SU-DHL-6 (cell line): Measurements from ENCODE around the gene C1QA.
A peak's percentile ranks its signal among the peaks of the same experiment; 100 is the strongest.

ENCODE experiments used
- H2AFZ ChIP-seq: fragments of 200-600 bp; sonication (generic); 2 replicates; pipeline ENCODE4 v1.6.1; 2014; ENCODE audit warnings: low read depth, mild to moderate bottlenecking, moderate library complexity, mixed read lengths, antibody characterized with exemption, low read length; ENCODE audit not compliant: severe bottlenecking
- H3F3A ChIP-seq: fragments of 200-600 bp; shearing (Covaris generic); 2 replicates; pipeline ENCODE4 v1.6.0; 2016; ENCODE audit warnings: antibody characterized with exemption, mild to moderate bottlenecking; ENCODE audit not compliant: insufficient read depth
- H3K27ac ChIP-seq: fragments of 200-600 bp; sonication (generic); 2 replicates; pipeline ENCODE4 v1.5.1; 2016; ENCODE audit warnings: low read depth, mild to moderate bottlenecking, low read length, moderate library complexity, mixed read lengths
- H3K27me3 ChIP-seq: fragments of 200-600 bp; sonication (generic), shearing (Covaris generic); 2 replicates; pipeline ENCODE4 v1.6.0; 2014; ENCODE audit warnings: mild to moderate bottlenecking, low read length
- H3K36me3 ChIP-seq: fragments of 200-600 bp; sonication (generic); 2 replicates; pipeline ENCODE4 v1.6.1; 2014; ENCODE audit warnings: mild to moderate bottlenecking, low read length, mixed read lengths
- H3K4me2 ChIP-seq: fragments of 300-600, 200-600 bp; shearing (Covaris generic), sonication (generic); 2 replicates; pipeline ENCODE4 v1.6.0; 2014; ENCODE audit warnings: low read length, low read depth, mild to moderate bottlenecking; ENCODE audit not compliant: poor library complexity, severe bottlenecking
- H3K4me3 ChIP-seq: fragments of 200-600 bp; sonication (generic); 2 replicates; pipeline ENCODE4 v1.5.1; 2014; ENCODE audit warnings: antibody characterized with exemption, low read length, mild to moderate bottlenecking, mixed read lengths; ENCODE audit not compliant: insufficient read depth, poor library complexity, severe bottlenecking
- H3K79me2 ChIP-seq: fragments of 200-600 bp; sonication (generic); 2 replicates; pipeline ENCODE4 v1.6.1; 2014; ENCODE audit warnings: mild to moderate bottlenecking, low read length, moderate library complexity; ENCODE audit not compliant: insufficient read depth
- H3K9ac ChIP-seq: fragments of 200-600 bp; sonication (generic); 2 replicates; pipeline ENCODE4 v1.7.0; 2014; ENCODE audit warnings: mild to moderate bottlenecking, low read length
- H3K9me2 ChIP-seq: fragments of 200-600 bp; sonication (generic); replicated peaks from 2 replicates; pipeline ENCODE4 v1.6.1; 2014; ENCODE audit warnings: low read length; ENCODE audit not compliant: insufficient read depth
- H3K9me3 ChIP-seq: fragments of 200-600 bp; sonication (generic); 2 replicates; pipeline ENCODE4 v1.6.1; 2014; ENCODE audit warnings: low read length, mixed read lengths; ENCODE audit not compliant: insufficient read depth
- H4K20me1 ChIP-seq: fragments of 200-600 bp; sonication (generic); 2 replicates; pipeline ENCODE4 v1.6.1; 2014; ENCODE audit warnings: low read depth, mild to moderate bottlenecking, antibody characterized with exemption, low read length, moderate library complexity, mixed read lengths
- CTCF ChIP-seq: fragments of 200-600 bp; sonication (generic); IDR thresholded peaks from one replicate; pipeline ENCODE4 v1.5.1; 2017; ENCODE audit warnings: antibody characterized with exemption, mild to moderate bottlenecking, low read length, moderate library complexity; ENCODE audit not compliant: insufficient read depth, poor library complexity, severe bottlenecking
- EZH2phosphoT487 ChIP-seq: fragments of 200-600 bp; sonication (generic), shearing (Covaris generic); conservative IDR thresholded peaks from 2 replicates; pipeline ENCODE4 v1.6.1; 2018; ENCODE audit warnings: mild to moderate bottlenecking, antibody characterized with exemption, low read length, moderate library complexity, mixed read lengths

C1QA gene

GRCh38 chr1:22670352-22670975 is 34.0 kb downstream of the C1QA start:
- no peaks in the 10 kb centered on the region for H4K20me1 ChIP-seq
- H2AFZ ChIP-seq, result no peak overlapping the region
- TF ChIP-seq EZH2phosphoT487 (no peak), CTCF (no peak)
- no peaks in the 10 kb centered on the region for H3K9me2 ChIP-seq
- H3K27me3 ChIP-seq, result no peaks in the 10 kb centered on the region
- no peaks in the 10 kb centered on the region for H3K79me2 ChIP-seq
- H3K4me3 ChIP-seq, result no peak overlapping the region
- no peaks in the 10 kb centered on the region for H3F3A ChIP-seq
- H3K4me2 ChIP-seq, result no peak overlapping the region
- H3K9ac ChIP-seq, result no peak overlapping the region
- no peaks in the 10 kb centered on the region for H3K9me3 ChIP-seq
- no peak overlapping the region for H3K27ac ChIP-seq
- H3K36me3 ChIP-seq, result no peaks in the 10 kb centered on the region

- no peak overlapping the region for H3K4me3 ChIP-seq
- H3K79me2 ChIP-seq, result no peaks in the 10 kb centered on the region
- H3F3A ChIP-seq, result no peaks in the 10 kb centered on the region
- TF ChIP-seq CTCF (no peak), EZH2phosphoT487 (no peak)
- no peaks in the 10 kb centered on the region for H3K9me3 ChIP-seq
- no peaks in the 10 kb centered on the region for H4K20me1 ChIP-seq
- no peak overlapping the region for H2AFZ ChIP-seq
- no peak overlapping the region for H3K9ac ChIP-seq
- H3K27me3 ChIP-seq, result no peaks in the 10 kb centered on the region
- H3K4me2 ChIP-seq, result no peak overlapping the region
- H3K27ac ChIP-seq, result no peak overlapping the region
- H3K36me3 ChIP-seq, result no peaks in the 10 kb centered on the region
- H3K9me2 ChIP-seq, result no peaks in the 10 kb centered on the region
These were observed 35.6 kb downstream of the C1QA start for GRCh38 chr1:22671999-22672398.

- Histone ChIP-seq H3K27me3 (no peaks in the 10 kb centered on the region), H3K4me2 (no peak overlapping the region)
- TF ChIP-seq CTCF (peak; percentile 70), EZH2phosphoT487 (no peak)
These were observed 37.3 kb downstream of the C1QA start for GRCh38 chr1:22673486-22674409.

More at GRCh38 chr1:22673486-22674409, 37.3 kb downstream of the C1QA start:
- Histone ChIP-seq H2AFZ (no peak overlapping the region), H3K9me3 (no peaks in the 10 kb centered on the region), H3F3A (no peaks in the 10 kb centered on the region), H3K4me3 (no peak overlapping the region), H4K20me1 (no peaks in the 10 kb centered on the region), H3K79me2 (no peaks in the 10 kb centered on the region), H3K36me3 (no peaks in the 10 kb centered on the region), H3K9me2 (no peaks in the 10 kb centered on the region), H3K27ac (no peak overlapping the region), H3K9ac (no peak overlapping the region)
